ENCODE data around the gene GPRC5D.

- TF ChIP-seq CTCF (IDR thresholded peaks at IDR 0.05) (no peak), EP300 (IDR thresholded peaks at IDR 0.05) (no peak)
Measured at GRCh38 chr12:12998248-12998647, 46.3 kb upstream of the GPRC5D start.

All from ovary (tissue), 3 donors.